HepG2 (cell line): ENCODE measurements around the gene FUBP3.

Source experiments
- CTCF ChIP-seq: sonication (generic); formaldehyde crosslinking; IDR thresholded peaks from 2 replicates; pipeline ENCODE4 v1.5.0; 2020; ENCODE audit warnings: mild to moderate bottlenecking, missing genetic modification reagents, moderate library complexity
- POLR2A ChIP-seq, 2 experiments: IDR thresholded peaks; 2 replicates each; pipeline ENCODE4 v1.6.1; 2011; ENCODE audit warnings: low read depth in 2 of 2, low read length in 2 of 2, mild to moderate bottlenecking in 1 of 2, moderate library complexity in 1 of 2; ENCODE audit not compliant: insufficient read depth in 1 of 2

- TF ChIP-seq CTCF (CRISPR knock-in tag) (no peak), POLR2A (IDR thresholded peaks at IDR 0.05; ENCODE audit: insufficient read depth in 1 of 2, low read depth in 2 of 2, low read length in 2 of 2) (no peak)
Measured at GRCh38 chr9:130669965-130670364, 90.6 kb downstream of the FUBP3 start.
